ENCODE data around the gene CDH23. TPM values are rescaled to one million over a fixed set of nuclear protein-coding genes. Genes with fewer than 3 reads are reported as not detected.

The CDH23 gene
- polyA plus RNA-seq, 1 donor from 2014 or later = 6.6 TPM

DNA sequence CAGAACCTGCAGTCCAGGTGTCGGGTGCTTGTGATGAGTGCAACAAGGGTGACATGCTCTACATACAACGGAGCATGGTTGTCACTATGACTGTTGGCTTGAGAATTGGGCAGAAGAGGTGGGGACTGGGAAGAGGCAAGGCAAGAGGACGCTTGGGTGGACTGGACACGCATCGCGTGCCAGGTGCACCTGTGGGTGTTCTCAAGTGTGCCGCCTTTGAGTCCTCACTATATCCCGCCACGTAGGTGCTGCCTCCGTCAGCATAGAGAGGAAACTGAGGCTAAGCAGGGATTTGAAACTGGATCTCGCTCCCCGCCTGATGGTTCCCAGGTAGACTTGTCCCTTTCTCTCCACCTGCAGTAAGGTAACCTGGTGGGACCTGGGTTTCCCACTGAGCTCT is 27.2 kb downstream of the CDH23 start:
- TF ChIP-seq, protein P1, sequence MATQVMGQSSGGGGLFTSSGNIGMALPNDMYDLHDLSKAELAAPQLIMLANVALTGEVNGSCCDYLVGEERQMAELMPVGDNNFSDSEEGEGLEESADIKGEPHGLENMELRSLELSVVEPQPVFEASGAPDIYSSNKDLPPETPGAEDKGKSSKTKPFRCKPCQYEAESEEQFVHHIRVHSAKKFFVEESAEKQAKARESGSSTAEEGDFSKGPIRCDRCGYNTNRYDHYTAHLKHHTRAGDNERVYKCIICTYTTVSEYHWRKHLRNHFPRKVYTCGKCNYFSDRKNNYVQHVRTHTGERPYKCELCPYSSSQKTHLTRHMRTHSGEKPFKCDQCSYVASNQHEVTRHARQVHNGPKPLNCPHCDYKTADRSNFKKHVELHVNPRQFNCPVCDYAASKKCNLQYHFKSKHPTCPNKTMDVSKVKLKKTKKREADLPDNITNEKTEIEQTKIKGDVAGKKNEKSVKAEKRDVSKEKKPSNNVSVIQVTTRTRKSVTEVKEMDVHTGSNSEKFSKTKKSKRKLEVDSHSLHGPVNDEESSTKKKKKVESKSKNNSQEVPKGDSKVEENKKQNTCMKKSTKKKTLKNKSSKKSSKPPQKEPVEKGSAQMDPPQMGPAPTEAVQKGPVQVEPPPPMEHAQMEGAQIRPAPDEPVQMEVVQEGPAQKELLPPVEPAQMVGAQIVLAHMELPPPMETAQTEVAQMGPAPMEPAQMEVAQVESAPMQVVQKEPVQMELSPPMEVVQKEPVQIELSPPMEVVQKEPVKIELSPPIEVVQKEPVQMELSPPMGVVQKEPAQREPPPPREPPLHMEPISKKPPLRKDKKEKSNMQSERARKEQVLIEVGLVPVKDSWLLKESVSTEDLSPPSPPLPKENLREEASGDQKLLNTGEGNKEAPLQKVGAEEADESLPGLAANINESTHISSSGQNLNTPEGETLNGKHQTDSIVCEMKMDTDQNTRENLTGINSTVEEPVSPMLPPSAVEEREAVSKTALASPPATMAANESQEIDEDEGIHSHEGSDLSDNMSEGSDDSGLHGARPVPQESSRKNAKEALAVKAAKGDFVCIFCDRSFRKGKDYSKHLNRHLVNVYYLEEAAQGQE (IDR thresholded peaks at IDR 0.05; ENCODE audit: borderline replicate concordance) = no peak
- no peak for TF ChIP-seq TAF1 (IDR thresholded peaks at IDR 0.05; ENCODE audit: low read depth)
- TF ChIP-seq, protein P2, sequence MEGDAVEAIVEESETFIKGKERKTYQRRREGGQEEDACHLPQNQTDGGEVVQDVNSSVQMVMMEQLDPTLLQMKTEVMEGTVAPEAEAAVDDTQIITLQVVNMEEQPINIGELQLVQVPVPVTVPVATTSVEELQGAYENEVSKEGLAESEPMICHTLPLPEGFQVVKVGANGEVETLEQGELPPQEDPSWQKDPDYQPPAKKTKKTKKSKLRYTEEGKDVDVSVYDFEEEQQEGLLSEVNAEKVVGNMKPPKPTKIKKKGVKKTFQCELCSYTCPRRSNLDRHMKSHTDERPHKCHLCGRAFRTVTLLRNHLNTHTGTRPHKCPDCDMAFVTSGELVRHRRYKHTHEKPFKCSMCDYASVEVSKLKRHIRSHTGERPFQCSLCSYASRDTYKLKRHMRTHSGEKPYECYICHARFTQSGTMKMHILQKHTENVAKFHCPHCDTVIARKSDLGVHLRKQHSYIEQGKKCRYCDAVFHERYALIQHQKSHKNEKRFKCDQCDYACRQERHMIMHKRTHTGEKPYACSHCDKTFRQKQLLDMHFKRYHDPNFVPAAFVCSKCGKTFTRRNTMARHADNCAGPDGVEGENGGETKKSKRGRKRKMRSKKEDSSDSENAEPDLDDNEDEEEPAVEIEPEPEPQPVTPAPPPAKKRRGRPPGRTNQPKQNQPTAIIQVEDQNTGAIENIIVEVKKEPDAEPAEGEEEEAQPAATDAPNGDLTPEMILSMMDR (IDR thresholded peaks at IDR 0.05; ENCODE audit: poor library complexity, severe bottlenecking) = no peak
- TF ChIP-seq EZH2 (IDR thresholded peaks at IDR 0.05; ENCODE audit: borderline replicate concordance, insufficient read depth, low read length, poor library complexity, severe bottlenecking) = no peak
- TF ChIP-seq POLR2AphosphoS5 (IDR thresholded peaks at IDR 0.05) = no peak
- no peak for TF ChIP-seq EP300 (conservative IDR thresholded peaks at IDR 0.05; ENCODE audit: poor library complexity, severe bottlenecking)
- no peak for TF ChIP-seq RAD21 (conservative IDR thresholded peaks at IDR 0.05)
- TF ChIP-seq SMC3 (conservative IDR thresholded peaks at IDR 0.05; ENCODE audit: poor library complexity) = no peak
- TF ChIP-seq MXI1 (conservative IDR thresholded peaks at IDR 0.05; ENCODE audit: poor library complexity, severe bottlenecking) = no peak

DNA sequence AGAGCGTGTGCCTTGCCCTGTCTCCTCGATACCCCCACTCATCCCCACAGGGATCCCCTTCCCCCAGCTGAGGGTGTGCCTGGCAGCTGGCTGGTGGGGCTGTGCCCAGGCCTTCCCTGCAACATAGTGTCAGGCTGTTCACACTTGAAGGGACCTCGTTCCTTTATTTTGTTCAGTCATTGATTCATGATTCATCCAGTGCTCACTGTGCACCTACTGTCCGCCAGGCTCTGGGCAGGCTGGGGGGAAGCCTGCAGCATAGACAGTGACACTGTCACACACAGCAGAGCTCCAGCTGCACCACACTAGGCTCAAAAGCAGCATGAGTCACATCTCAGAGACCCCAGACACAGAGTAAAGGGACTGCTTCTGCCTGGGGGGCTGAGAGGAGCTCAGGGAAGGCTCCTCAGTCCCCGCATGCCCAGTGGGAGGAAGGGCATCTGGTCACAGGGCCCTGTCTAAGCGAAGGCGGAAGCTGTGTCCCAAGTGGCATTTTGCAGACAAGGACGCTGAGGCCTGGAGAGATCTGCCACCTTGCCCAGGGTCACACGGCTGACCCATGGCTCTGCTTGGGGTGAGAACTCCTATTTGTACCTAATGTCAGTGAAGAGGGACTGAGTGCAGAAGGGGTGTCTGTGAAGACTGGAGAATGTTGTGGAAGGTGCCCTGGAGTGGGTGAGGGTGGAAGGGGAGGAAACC is 27.9 kb downstream of the CDH23 start:
- Histone ChIP-seq H3K9me2 (ENCODE audit: insufficient read depth, low read length) (no peaks in the 10 kb centered on the region), H3K27me3 (ENCODE audit: insufficient read depth, low read depth, low read length) (no peaks in the 10 kb centered on the region), H3K27ac (ENCODE audit: low read length) (no peak overlapping the region), H3F3A (ENCODE audit: insufficient read depth, low read length, poor library complexity, severe bottlenecking) (no peaks in the 10 kb centered on the region), H2AFZ (ENCODE audit: low read depth, low read length) (no peak overlapping the region), H3K9ac (ENCODE audit: low read length) (no peak overlapping the region), H3K4me3 (ENCODE audit: low read length) (no peak overlapping the region), H3K36me3 (ENCODE audit: insufficient read depth, low read length) (no peaks in the 10 kb centered on the region), H4K20me1 (ENCODE audit: insufficient read depth) (no peaks in the 10 kb centered on the region), H3K9me3 (ENCODE audit: low read length) (no peaks in the 10 kb centered on the region), H3K4me2 (ENCODE audit: low read length) (no peak overlapping the region), H3K79me2 (replicated peaks; ENCODE audit: insufficient read depth, low read length) (no peaks in the 10 kb centered on the region)
- no peak for TF ChIP-seq EP300 (conservative IDR thresholded peaks at IDR 0.05; ENCODE audit: poor library complexity, severe bottlenecking)
- no peak for TF ChIP-seq RAD21 (conservative IDR thresholded peaks at IDR 0.05)
- no peak for TF ChIP-seq TAF1 (IDR thresholded peaks at IDR 0.05; ENCODE audit: low read depth)
- TF ChIP-seq EZH2 (IDR thresholded peaks at IDR 0.05; ENCODE audit: borderline replicate concordance, insufficient read depth, low read length, poor library complexity, severe bottlenecking) = no peak
- no peak for TF ChIP-seq SMC3 (conservative IDR thresholded peaks at IDR 0.05; ENCODE audit: poor library complexity)
- TF ChIP-seq, protein P2 (IDR thresholded peaks at IDR 0.05; ENCODE audit: poor library complexity, severe bottlenecking) = no peak
- TF ChIP-seq MXI1 (conservative IDR thresholded peaks at IDR 0.05; ENCODE audit: poor library complexity, severe bottlenecking) = no peak
- TF ChIP-seq, protein P1 (IDR thresholded peaks at IDR 0.05; ENCODE audit: borderline replicate concordance) = no peak
- no peak for TF ChIP-seq POLR2AphosphoS5 (IDR thresholded peaks at IDR 0.05)

More for the DNA sequence above, 27.2 kb downstream of the CDH23 start:
- Histone ChIP-seq H3F3A (ENCODE audit: insufficient read depth, low read length, poor library complexity, severe bottlenecking) (no peaks in the 10 kb centered on the region), H4K20me1 (ENCODE audit: insufficient read depth) (no peaks in the 10 kb centered on the region), H3K27me3 (ENCODE audit: insufficient read depth, low read depth, low read length) (no peaks in the 10 kb centered on the region), H3K36me3 (ENCODE audit: insufficient read depth, low read length) (no peaks in the 10 kb centered on the region), H3K79me2 (replicated peaks; ENCODE audit: insufficient read depth, low read length) (no peaks in the 10 kb centered on the region), H3K9me3 (ENCODE audit: low read length) (no peaks in the 10 kb centered on the region), H3K27ac (ENCODE audit: low read length) (no peak overlapping the region), H3K9ac (ENCODE audit: low read length) (no peak overlapping the region), H3K9me2 (ENCODE audit: insufficient read depth, low read length) (no peaks in the 10 kb centered on the region), H3K4me2 (ENCODE audit: low read length) (no peak overlapping the region), H3K4me3 (ENCODE audit: low read length) (no peak overlapping the region), H2AFZ (ENCODE audit: low read depth, low read length) (no peak overlapping the region)

Data from neural cell (in vitro differentiated cells).